DOHH2 (cell line): ENCODE data around the gene ITPR1.

Experiments
- EZH2phosphoT487 ChIP-seq: fragments of 200-600 bp; sonication (generic); IDR thresholded peaks from 2 replicates; pipeline ENCODE4 v1.6.1; 2017; ENCODE audit warnings: borderline replicate concordance, mild to moderate bottlenecking, antibody characterized with exemption, low read length, moderate library complexity, mixed read lengths
- TF ChIP-seq, protein P1 (sequence below): fragments of 200-600 bp; sonication (generic); IDR thresholded peaks from one replicate; pipeline ENCODE4 v1.5.1; 2014; ENCODE audit warnings: antibody characterized with exemption, mild to moderate bottlenecking, low read depth, low read length; ENCODE audit not compliant: poor library complexity, severe bottlenecking

DNA sequence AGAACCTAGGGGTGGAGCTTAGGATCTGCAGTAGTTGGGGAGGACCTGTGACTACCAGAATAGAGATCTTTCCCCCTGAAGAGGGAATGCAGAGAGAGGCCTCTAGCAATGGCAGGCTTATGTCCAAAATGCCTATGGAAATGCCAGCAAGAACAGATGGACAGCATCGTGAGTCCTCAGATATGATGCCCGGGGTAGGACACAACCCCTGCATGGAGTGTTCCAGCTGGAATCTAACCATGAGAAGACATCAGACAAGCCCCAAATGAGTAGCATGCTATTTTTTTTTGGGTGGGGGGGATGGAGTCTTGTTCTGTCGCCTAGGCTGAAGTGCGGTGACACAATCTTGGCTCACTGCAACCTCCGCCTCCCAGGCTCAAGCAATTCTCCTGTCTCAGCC is 111.5 kb downstream of the ITPR1 start:
- TF ChIP-seq, protein P1, sequence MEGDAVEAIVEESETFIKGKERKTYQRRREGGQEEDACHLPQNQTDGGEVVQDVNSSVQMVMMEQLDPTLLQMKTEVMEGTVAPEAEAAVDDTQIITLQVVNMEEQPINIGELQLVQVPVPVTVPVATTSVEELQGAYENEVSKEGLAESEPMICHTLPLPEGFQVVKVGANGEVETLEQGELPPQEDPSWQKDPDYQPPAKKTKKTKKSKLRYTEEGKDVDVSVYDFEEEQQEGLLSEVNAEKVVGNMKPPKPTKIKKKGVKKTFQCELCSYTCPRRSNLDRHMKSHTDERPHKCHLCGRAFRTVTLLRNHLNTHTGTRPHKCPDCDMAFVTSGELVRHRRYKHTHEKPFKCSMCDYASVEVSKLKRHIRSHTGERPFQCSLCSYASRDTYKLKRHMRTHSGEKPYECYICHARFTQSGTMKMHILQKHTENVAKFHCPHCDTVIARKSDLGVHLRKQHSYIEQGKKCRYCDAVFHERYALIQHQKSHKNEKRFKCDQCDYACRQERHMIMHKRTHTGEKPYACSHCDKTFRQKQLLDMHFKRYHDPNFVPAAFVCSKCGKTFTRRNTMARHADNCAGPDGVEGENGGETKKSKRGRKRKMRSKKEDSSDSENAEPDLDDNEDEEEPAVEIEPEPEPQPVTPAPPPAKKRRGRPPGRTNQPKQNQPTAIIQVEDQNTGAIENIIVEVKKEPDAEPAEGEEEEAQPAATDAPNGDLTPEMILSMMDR = no peak
- TF ChIP-seq EZH2phosphoT487 = no peak
